Hepatic stellate cell (primary cell): Measurements from ENCODE around the gene MRC2.
A peak's percentile ranks its signal among the peaks of the same experiment; 100 is the strongest.
"Not testable (repeated sequence)": the region's sequence is repeated elsewhere in the genome, so short reads cannot be mapped to it uniquely, and the experiment has no call there.

Experiments
- DNase-seq: peaks from one replicate; pipeline ENCODE4 v3.0.0; 2011; ENCODE audit warnings: low spot score

Gene MRC2

DNA sequence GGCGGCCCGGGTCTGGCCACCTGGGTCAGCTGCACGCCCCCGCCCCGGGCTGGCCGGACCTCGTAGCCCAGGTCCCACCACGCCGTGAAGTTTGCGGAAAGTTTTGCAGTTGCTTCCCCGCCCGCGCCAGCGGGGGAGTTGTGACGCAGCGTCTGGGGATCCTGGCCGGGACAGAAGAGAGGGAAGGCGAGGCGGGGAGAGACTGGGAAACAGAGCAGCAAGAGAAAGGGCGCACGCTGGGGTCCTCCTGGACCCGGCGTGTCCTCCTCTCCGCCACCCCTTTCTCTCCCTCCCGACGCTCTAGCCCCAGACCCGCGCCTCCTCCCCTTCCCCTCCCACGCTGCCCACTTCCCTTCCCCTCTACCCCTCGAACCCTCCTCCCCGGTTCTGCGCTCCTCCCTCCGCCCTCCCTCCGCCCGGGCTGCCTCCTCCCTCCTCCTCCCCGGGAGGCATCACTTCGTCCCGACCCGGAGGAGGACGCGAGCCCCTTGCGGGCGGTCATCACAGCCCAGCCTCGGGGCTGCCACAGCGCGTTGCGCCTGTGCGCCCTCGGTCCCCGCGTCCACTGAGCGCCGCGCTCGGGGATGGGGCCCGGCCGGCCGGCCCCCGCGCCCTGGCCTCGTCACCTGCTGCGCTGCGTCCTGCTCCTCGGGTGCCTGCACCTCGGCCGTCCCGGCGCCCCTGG lies at the start of gene MRC2:
MRC2 (plus strand) TSS at position 452 of the 685 bp plus-strand sequence; CDS start at position 585, 133 bp downstream.
- DNase-seq: peak; percentile 86

- DNase-seq: no peak
Observed at GRCh38 chr17:62578757-62579487, 48.5 kb upstream of the MRC2 start.

GRCh38 chr17:62580947-62581346 lies 46.5 kb upstream of the MRC2 start:
- no peak for DNase-seq

GRCh38 chr17:62581764-62582163 lies 45.7 kb upstream of the MRC2 start:
- DNase-seq: no peak

DNA sequence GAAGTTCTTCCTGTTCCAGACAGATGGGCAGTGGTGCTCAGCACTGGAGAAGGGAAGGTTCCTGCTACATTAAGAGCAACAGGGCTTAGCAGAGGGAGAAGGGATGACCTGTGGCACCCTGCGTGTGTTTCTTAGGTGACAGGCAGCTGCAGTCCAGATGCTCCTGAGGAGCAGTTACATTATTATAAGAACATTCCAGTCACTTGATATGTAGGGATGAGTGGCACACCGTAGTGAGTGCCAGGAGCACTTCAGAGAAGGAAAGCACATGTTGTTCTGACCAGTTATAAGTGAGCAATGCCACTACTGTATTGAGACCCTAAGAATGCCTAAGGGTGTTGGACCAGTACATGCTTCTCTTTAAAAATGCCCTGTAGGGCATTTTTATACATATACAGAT lies 39.9 kb upstream of the MRC2 start:
- DNase-seq: no peak

GRCh38 chr17:62588109-62588508 lies 39.4 kb upstream of the MRC2 start:
- no peak for DNase-seq

GRCh38 chr17:62591333-62591732 lies 36.1 kb upstream of the MRC2 start:
- no peak for DNase-seq

DNA sequence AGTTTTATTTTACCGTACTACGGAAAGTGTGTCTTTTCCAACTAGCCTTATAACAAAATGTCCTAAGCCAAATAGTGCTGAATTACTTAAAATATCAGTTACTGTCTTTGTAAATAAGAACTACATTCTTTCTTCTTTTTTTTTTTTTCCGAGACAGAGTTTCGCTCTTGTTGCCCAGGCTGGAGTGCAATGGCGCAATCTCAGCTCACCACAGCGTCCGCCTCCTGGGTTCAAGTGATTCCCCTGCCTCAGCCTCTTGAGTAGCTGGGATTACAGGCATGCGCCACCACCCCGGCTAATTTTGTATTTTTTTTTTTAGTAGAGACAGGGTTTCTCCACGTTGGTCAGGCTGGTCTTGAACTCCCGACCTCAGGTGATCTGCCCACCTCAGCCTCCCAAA lies 35.6 kb upstream of the MRC2 start:
- not testable (repeated sequence) for DNase-seq

DNA sequence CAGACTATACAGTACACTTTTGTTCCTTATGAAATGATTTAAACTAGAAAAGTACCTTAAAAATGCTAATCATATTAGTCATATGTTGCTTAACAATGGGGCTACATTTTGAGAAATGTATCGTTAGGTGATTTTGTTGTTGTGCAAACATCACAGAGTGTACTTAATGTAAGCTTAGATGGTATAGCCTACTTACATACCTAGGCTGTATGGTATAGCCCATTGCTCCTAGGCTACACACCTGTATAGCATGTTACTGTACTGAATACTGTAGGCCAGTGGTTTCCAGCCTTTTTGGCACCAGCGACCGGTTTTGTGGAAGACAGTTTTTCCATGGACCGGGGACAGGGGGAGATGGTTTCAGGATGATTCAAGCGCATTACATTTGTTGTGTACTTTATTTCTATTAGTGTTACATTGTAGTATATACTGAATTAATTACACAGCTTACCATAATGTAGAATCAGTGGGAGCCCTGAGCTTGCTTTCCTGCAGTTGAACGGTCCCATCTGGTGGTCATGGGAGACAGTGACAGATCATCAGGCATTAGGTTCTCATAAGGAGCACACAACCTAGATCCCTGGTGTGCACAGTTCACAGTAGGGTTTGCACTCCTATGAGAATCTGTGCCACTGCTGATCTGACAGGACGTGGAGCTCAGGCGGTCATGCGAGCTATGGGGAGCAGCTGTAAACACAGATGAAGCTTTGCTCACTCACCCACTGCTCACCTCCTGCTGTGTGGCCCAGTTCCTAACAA lies 35.0 kb upstream of the MRC2 start:
- DNase-seq: no peak

DNA sequence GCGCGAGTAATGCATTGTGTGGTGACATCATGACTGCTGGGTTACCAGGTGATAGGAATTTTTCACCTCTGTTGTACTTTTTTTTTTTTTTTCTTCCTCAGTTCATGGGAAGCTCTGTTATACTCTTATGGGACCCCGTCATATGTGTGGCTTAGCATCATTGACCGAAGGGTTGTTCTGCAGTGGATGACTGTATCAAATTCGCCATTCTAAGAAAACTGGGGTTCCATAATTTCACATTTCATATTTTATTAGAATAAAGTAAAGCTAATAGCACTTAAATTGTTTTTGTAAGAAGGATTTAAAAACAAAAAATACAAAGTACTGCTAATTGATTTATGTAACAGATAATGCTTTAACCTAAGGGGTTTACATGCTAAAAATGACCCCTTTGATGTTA lies 32.0 kb upstream of the MRC2 start:
- no peak for DNase-seq

DNA sequence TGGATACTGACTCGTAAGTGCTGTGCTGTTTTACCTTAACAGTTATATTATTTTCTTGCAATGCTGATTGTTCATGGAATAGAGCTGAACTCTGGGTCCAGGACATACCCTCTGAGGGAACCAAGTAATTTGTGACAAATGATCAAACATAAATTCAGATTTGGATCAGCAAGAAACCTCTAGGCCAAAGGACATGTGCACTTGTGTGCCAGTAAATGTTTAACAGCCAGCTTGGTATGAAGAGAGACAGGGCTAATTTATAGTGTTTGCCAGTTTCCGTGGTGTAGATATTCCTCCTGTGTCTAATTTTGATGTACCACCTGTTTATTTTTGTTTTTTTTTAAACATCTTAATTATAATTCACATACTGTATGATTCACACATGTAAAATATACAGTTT lies 30.8 kb upstream of the MRC2 start:
- no peak for DNase-seq

DNA sequence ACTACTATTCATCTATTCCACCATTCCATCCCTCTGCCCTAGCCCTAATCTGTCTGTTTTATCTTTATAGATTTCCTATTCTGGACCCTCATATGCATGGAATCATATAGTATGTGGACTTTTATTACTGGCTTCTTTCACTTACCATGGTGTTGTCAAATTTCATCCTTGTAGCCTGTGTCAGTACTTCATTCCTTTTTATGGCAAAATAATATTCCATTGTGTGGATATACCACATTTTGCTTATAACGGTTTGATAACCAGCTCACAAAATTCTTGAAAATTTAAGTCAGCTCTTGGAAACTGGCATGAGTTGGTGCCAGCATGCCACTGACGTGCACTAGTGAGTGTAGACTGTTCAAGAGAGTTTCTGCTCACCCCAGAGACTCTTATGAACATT lies 30.3 kb upstream of the MRC2 start:
- DNase-seq: no peak

- no peak for DNase-seq
Observed at GRCh38 chr17:62597920-62598319, 29.6 kb upstream of the MRC2 start.

DNA sequence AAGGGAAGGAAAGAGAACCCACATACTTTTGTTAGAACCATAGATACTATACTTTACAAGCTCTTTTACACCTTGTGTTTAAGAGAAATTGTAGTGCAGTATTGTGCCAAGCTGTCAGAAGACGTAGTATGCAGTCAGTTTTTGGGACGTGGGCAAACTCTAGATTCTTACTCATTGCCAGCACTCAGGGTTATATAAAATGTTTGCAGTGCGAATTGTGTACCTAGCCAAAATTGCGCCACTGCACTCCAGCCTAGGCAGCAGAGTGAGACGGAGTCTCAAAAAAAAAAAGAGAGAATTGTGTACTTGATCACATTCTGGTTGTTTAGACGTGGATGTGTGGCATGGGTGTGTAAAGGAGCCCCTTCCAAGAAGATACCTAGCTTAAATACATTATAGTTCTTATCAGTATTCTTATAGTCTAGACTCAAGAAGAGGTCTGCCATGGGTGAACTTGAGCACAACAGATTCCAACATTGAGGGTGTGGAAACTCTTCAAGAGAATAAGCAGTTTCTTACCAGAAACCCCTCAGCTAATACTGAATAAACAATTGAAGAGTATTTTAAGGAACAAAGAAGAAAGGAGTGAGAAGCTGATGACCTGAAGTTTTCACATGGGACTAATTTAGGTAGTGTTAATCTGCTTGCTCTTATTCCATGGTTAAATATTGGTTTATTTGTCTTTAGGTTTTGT lies 27.4 kb upstream of the MRC2 start:
- DNase-seq: no peak

DNA sequence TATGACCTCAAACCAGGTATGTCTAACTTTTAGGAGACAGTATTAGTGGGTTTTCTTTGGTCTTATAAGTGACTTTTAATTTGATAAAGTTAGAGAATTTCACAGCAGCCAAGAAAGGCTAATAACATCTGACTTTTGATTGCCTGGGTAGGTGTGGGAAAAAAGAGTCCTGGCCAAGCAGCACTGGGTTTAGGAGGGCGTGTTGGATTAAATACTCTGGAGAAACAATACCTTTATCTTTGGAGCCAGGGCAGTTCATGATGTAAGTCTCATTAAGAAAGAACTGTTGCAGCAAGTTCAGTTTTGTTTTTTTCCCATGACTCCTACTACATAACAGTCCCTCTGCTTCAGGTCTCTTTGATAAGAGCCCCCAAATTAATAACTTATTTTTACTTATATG lies 26.7 kb upstream of the MRC2 start:
- no peak for DNase-seq

DNA sequence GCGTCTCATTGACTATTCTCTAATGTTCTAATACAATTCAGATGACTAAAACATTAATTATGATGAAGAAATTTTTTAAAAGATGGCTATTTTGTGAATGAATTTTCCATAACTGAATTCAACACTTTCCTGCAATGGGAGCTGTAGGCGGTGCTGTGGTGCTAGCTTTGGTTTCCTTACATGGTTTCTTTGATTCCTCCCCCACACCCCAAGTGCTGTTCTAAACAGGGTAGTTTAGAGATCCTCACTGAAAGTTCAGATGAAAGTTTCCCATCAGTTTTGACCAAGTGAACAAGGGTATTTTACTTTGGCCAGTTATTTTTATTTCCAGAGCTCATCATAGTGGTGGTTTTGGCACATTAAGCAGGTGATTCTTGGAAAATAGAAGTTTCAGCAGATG lies 26.0 kb upstream of the MRC2 start:
- DNase-seq: no peak

- DNase-seq: not testable (repeated sequence)
Observed at GRCh38 chr17:62603783-62604182, 23.7 kb upstream of the MRC2 start.

- no peak for DNase-seq
Observed at GRCh38 chr17:62605588-62605987, 21.9 kb upstream of the MRC2 start.

DNA sequence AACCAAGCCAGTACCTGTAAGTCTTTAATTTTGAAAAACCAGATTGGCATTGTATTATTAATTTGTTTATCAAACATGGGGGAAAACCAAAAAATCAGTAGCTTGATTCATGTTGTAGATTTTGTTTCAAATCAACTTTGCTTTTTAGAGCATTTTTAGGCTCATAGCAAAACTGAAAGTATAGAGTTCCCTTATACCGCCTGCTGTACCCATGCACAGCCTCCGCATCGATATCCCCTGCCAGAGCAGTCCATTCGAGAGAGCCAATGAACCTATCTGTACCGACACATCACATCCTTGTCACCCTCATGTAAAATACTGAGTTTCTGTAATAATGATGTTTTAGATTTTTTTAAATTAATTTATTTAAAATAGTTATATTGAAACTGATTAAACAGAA lies 16.2 kb upstream of the MRC2 start:
- DNase-seq: no peak

DNA sequence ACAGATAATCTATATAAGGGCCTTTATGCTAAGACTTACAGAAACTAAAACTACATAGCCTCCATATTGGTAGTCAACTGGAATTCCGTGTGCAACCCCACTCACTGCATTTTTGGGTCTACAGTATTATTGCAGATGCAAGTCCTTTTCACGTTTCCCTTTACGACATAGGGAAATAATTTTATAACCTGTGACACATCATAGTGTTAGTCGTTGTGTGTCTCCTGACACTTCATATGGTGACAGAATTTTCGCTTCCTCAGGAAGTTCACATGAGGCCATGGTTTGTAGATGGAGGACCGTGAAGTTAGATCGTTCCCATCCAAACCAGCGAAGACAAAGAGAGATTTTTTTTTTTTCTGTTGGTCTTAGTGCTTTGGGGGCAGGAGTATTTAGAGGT lies 15.7 kb upstream of the MRC2 start:
- DNase-seq: no peak

GRCh38 chr17:62612289-62612688 lies 15.2 kb upstream of the MRC2 start:
- not testable (repeated sequence) for DNase-seq

GRCh38 chr17:62613095-62613494 lies 14.4 kb upstream of the MRC2 start:
- not testable (repeated sequence) for DNase-seq
